GM18858 (cell line): Measurements from ENCODE around the gene GLP1R.

Source experiments
- ATAC-seq: cut with Tn5 transposase; IDR thresholded peaks from one replicate; pipeline ENCODE4 v1.9.1; 2021; ENCODE audit not compliant: unreplicated experiment

Gene GLP1R

DNA sequence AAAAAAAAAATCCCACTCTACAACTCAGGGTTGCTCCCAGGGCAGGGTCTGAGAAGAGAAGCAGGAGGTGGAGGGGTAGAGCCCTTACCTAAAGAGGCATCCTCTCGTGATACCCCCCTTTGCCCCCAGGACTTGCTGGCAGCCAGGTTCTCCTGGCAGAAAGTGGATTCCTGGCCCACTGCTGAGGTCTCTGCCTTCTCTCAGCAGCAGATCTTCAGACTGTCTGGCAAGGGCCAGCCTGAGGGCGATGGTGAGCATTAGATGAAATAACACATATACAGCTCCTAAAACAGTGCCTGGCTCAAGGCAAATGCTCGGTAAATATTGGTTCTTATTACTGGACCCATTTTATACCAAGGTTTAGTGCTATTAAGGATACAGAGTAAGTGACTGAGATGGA is 4.8 kb upstream of the GLP1R start:
- ATAC-seq = no peak

DNA sequence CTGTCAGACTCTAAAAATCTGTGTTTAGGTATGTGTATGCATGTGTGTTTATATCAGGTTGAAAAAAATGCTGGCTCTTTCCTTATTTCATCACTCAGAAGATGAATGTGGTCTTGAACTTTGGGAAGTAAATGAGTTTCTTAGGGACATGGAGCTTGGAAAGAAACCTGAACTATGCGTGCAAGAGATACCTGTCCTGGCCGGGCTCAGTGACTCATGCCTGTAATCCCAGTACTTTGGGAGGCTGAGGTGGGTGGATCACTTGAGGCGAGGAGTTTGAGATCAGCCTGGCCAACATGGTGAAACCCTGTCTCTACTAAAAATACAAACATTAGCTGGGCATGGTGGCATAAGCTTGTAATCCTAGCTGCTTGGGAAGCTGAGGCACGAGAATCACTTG is 4.4 kb upstream of the GLP1R start:
- ATAC-seq = no peak

DNA sequence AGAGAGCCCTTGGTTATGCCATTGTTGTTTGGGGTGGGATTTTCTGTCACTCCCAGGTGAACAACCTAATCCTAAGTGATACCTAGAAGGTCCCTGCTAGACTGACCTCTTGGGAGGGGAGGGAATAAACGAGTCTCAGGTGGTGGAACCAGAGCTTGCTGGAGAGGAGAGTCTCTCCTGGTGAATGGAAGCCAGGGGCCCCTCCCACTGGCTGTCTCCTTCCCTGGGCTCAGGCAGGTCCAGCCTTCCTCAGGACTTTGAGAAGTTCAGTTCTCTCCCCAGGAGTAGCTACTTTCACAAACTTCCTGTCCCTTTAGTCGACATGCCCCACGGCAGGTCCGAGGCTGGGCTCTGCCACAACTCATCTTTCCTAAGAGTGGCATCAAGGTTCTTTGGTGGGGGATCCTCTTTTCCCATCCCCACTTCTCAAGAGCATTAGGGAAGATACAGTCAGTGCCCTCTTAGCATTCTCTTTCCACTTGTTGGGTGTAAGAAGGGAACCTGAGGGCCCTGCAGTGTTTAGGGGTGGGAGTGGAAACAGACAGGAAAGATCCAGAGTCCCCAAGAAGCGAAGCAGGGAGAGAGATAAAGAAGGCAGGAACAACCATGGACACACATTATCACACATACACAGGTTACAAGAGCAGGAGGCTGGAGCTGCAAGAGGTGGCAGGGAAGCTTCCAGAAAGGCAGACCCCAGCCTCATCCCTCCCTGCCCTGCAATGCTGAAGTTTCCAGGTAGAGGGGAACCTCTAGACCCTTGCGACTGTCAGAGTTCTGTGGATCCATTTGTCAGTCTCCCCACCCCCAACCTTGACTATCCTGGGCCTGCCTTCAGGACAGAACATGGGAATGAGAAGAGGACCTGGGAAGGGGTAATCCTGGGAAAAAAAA is 900 bp upstream of the GLP1R start:
- ATAC-seq = no peak

DNA sequence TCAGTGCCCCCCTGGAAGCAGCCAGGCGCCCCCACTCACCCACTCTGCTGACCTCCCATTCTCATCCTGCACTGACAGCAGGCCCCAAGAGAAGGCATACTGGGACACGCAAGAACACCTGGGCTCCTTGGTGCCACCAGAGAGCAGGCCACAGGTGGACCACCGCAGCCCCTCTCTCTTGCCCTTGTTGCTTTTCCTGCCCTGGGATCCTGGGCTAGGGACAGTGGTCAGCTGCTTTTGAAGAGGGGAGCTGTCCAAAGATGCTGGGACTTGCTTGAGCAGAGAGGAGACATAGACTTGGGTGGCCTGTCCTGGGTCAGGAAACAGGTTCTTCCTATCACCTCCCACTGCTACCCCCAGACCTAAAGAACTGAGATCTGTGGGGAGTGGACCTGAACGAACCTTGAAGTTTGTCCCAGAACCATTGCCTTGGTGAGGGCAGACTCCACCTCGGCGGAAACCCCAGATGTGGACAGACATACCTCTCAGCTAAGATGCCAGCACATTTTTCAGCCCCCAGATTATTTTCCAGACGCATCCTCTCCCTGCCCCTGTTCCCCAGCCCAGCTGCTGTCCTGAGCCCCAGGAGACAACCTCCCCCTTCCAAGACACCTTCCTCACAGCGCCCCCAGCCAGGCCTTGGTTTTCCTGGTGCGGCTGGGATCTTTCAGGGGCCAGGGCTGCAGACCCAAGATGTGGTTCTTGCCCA is 1.1 kb downstream of the GLP1R start:
- no peak for ATAC-seq

DNA sequence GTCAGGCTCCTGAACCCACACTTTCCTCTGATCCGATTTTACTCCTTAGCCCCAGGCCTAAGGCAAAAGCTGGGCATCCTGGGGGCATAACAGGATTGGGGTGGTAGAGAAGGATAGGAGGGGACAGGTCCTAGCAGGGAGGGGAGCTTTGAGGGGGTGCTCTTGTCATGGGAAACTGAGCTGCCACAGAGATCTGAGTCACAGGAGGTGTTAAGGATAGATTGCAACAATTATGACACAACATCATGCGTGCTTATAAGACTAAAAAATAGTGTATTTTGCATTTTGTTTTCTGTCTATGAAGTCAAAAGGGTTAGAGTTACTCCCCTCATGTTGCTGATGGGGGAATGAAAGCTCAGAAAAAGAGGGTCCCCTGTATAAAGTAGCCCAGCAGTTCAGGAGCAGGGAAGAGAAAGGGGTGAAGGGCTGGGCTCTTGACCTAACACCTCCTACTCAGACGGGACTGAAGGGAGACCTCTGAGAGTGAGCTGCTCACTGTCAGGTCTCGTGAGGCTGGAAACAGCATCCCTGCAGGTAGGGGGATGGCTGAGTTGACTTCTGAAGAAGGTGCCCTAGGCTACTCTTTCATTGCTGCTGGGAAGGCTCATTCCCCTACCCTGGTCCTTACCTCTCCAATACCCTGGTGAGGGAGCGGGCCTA is 2.0 kb downstream of the GLP1R start:
- no peak for ATAC-seq

DNA sequence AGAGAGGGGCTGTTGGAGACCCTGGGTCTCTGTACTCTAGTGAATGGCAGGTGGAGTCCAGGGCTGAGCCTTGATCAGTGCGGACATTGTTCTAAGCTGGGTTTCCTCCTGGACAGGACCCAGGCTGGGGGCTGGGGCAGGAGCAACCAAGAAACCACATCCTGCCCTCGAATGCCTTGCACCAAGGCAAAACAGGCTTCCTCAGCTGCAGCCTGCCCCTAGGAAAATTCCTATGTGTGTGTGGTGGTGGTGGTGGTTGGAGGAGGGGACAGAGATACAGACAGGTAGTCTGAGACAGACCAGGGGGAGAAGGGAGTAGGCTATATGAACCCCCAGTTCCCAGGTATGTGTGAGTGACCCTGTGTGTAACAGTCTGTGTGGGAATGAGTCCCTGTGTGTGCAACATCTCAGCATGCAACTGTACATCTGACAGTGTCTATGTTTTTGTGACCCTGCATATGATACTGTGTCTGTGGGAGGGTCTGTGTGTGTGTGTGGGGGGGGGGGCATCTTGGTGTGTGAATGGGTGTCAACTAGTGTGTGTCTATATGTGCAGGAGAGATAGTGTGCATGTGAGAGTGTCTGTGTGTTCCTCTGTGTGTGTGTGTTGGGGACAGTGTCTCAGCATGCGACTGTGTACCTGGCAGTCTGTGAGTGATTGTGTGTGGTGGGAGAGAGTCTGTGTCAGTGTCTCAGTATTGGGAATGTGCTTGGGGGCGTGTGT is 3.0 kb downstream of the GLP1R start:
- ATAC-seq = no peak

DNA sequence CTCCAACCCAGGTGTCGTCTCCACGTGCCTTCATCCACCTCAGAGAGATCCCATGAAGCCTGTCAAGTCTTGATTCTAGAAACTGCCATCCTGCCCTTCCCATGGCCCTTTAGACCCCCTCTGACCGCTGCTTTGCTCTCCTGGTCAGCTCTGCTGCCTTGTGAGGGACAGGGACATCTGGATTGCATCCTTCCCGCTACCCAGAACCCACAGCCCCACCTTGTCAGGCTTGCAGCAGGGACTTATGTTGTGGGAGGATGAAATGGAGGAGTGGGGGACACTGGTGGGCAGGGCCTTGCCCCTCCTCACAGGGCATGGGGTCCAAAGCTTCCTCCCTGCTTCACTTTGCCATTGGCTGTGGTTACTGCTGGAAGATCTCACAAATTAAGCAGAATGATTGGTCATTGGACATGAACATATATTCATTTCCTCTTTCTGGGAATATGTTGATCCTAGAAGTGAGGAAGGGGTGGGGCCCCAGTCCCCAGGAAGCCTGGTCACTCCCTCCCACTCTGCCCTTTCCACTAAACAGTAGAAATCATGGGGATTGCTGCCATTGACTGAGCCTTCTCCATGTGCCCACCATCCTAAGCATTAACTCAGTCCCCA is 4.5 kb downstream of the GLP1R start:
- no peak for ATAC-seq

DNA sequence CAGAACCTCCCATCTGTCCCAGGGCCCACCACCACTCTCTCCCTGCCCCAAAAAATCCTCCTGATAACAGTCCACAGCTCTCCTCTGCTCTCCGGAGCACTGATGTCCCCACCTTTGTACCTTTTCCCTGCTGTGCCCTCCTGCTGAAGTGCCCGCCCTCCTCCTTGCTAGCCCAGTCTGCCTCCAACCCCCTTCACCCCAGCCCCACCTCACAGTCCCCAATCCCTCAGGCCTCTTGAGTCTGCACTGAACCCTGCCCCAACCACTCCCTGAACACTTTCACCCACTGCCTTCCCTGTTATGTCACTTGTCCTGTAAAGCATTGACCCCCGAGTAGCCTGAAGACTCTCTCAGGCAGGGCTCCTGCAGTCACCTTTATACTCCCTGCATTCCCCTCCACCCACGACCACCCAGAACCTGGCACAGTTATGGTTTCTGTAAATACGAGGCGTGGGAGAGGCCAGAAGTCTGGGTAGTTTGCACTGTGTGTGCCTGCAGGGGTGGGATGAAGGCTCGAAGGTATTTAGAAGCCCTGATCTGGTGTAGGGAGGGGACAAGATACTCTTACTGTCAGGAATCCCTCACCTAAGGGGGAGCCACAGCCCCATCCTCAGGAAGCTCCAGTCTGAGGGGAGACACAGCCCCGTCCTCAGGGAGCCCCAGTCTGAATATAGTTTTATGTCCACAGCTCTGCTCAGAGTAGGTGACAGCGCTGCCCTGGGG is 5.4 kb downstream of the GLP1R start:
- ATAC-seq = no peak

DNA sequence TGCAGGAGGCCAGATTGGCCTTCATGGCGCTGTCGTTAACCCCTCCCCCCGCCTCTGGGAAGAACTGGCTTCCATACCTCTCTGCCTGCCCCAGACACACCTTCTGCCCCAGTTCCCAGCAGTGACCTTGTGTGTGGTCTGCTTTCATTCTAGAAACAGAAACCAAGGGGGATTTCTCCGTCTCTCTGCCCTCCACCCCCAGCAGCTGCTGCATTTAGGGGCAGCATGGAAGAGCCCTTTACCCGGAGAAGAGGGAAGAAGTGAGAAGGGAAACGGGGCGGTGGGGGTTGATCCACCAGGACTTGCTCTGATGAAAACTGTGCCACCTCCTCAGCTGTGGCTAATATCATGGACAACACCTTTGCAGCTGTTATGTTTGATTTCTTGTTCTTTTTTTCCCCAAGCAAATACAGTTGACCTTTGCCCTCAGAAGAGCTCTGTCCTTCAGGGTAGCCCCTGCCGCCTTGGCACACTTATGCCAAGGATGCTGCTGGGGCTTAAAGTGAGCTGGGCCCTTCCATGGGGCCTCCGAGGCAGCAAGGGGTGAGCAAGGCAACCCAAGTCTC is 6.1 kb downstream of the GLP1R start:
- ATAC-seq = no peak

DNA sequence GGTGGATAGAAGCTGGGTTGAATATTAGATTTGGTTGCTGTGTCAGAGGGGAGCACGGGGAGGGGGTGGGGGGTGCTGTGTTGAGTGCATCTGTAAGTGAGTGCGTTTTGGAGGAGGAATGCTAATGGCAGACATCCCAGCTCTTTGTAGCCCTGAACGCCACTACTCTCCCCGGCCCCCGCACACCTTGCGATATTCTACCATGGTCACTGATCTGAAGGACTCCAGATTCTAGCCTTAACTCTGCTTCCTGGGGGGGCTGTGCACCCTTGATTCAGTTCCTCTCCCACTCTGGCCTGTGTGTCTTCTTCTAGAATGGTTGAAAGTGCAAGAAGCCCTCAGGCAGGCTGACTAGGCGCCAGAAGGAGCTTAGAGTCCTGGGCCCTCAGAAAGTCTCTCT is 7.1 kb downstream of the GLP1R start:
- no peak for ATAC-seq

DNA sequence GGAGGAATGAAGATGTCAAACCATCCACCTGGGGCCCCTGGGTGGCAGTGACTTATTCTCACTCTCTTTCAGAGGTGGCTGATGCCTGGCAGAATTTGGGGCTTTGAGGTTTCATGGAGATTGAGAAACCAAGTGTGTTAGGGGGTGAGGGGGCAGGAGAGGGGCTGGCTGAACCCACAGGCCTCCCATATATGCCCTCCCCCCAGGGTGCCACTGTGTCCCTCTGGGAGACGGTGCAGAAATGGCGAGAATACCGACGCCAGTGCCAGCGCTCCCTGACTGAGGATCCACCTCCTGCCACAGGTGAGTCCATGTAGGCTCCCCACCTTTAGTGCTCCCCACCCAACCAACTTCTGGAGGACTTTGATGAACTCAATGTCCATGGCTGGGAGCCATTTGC is 7.6 kb downstream of the GLP1R start:
- ATAC-seq = no peak

DNA sequence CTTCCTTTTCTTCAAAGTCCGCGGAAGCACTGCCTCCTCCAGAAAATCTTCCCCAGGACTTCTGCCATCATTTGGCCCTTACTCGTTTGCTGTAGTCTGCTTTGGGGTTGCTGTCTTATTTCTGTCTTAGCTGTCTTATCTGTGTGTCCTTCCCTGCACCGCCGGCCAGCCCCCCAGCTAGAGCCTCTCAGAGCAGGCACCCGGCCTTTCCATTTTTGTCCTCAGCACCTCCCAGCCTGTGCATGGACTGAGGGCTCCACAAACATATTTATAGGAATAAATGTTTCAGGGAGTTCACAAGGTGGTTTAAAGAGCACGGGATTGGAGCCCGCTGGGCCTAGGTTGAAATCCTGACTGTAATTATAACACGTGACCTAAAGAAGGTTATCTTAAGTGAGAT is 8.1 kb downstream of the GLP1R start:
- ATAC-seq = no peak

DNA sequence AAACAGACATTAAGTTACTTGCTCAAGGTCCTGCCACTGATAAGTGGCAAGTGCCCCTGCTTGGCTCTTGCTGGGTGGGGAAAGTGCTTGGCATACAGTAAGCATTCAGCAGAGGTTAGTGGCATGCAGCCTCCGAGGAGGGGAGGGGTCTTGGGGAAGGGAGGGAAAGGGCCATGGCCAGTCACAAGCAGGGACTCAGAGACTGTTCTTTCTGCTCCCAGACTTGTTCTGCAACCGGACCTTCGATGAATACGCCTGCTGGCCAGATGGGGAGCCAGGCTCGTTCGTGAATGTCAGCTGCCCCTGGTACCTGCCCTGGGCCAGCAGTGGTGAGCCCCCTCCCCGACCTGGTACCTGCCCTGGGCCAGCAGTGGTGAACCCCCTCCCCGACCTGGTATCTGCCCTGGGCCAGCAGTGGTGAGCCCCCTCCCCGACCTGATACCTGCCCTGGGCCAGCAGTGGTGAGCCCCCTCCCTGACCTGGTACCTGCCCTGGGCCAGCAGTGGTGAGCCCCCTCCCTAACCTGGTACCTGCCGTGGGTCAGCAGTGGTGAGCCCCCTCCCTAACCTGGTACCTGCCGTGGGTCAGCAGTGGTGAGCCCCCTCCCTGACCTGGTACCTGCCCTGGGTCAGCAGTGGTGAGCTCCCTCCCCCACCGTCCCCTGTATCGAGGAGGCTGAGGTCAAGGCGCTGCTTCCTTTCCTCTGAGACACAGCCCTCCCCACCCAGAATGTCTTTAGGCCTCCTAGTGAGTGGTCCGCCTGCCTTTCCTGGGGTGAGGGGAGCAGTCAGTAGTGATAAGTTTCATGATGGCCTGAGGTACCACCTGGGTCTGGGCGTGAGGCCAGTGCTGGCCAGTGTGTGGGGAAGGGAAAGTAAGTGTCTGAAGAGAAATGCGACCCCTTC is 8.9 kb downstream of the GLP1R start:
- ATAC-seq = no peak

DNA sequence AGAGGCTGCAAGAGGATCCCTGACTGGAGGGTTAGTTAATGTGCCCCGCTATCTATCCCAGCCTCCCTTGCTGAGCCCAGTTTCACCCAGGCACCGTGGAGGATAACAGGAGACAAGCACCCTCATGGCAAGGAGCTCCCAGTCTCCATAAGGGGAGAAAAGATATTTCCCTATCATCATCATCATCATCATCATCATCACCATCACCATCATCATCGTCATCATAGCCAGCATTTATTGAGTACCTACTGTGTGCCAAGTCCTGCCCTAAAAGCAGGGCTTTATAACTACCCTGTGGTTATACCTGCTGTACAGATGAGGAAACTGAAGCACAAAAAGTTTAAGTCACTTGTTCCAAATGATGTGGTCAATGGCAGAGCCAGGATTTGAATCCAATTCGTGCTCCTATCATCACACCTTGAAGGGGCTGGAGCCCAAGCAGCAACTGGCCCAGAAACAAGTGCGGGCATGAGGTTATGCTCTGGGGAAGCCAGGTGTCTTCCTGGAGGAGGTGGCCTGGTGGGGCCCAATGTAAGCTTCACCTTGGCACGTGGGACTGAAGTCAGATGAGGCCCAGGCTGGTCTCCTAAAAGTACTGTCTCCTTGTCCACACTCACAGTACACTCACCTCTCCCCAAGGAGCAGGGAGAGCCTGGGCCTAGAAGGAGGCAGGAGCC is 10.0 kb downstream of the GLP1R start:
- ATAC-seq = no peak

DNA sequence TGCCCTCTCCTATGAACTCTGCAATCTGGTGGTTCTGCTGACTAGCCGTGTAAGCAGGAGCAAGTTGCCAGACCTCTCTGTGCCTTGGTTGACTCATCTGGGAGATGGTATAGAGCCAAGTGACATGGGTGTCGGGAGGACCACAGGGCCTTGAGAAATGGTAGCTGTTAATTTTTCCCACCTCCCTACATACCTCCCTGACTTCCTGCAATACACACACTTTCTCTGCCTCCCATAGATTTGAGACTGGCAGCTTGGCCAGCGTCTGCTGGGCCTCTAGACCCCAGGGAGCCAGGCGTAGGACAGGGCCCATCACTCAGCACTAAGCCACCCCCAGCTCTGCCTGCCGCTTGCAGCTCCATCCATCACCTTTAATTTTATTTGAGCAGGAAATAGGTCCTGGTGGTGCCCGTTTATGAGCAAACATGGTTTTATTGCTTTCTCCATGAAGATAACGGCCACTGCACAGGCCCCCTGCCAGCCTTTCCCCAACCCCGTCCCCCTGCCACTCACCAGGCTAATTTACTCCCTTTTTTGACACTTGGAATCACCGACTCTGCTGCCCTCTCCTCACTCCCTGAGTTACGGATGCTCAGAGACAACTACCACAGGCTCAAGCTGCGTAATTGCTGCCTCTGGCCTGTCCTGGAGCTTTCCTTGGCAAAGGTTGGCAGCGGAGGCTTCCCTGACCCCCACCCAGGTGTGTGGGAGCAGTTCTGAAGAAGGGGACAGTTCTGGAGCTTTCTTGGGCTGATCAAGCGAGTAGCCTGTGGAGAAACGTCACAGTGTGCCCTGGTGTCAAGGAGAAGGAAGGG is 11.1 kb downstream of the GLP1R start:
- ATAC-seq = no peak

DNA sequence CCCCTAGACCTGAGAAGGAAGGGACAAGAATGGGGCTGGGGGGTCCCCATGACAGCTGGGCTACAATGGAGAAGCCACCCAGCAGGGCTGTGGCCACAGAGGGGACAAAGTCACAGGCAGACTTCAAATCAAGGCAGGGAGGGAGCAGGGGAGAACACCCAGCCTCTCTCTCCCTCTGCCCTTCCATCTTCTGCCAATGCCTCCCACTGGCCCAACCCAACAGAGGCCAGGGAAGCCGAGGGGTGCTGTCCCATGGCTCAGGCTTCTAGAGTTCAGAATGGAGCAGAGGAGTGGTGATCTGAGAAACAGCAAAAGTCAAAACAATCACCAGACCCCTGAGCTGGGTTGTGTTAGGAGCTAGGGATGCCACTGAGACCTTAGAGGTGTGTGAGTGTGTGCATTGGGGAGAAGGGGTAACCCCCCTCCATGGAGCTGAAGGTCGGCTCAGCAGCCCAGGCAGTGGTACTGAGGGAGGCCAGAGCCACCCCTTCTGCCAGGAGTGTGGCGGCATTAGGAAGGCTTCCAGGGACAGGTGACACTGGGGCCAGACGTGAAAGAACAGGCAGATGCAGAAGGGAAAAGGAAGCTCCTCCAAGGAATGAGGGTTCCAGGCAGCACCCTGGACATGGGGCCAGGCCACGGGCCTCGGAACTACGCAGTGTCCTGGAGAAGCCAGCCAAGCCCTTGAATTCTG is 12.0 kb downstream of the GLP1R start:
- no peak for ATAC-seq

DNA sequence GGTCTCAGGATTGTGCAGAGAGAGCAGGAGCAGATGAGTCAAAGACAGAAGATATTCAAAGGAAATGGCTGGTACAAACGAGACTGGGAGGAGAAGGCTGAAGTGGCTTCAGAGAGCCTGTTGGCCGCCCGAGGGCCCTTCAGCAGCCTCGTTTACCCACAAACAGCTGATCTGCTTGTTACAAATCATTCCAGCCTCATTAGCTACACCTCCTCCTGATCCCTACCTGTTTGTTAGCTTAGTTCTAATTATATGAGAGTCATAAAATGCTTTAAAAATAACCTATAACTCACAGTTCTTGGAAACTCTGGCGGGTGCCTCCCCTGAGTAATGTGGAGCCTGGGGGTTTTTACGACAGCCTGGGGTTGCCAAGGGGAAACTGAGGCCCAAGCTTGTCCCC is 12.6 kb downstream of the GLP1R start:
- no peak for ATAC-seq
